Keratinocyte (primary cell): ENCODE measurements around the gene GPR137. TPM values are rescaled to one million over a fixed set of nuclear protein-coding genes. Genes with fewer than 3 reads are reported as not detected.

Source experiments
- DNase-seq: peaks from one replicate; pipeline ENCODE4 v3.0.0-alpha.2; 2011; ENCODE audit warnings: low read depth, missing footprints, low spot score
- FAIRE-seq: peaks from 2 replicates; lab custom pipeline; 2011; peaks lifted over from hg19 to GRCh38; lab: Jason Lieb, UNC
- H2AFZ ChIP-seq: 2 replicates; pipeline ENCODE4 v1.6.0; 2012; ENCODE audit warnings: low read length, control low read depth, inconsistent platforms; ENCODE audit not compliant: control insufficient read depth
- H3K27ac ChIP-seq: 2 replicates; pipeline ENCODE4 v1.5.1; 2011; ENCODE audit warnings: low read length; ENCODE audit not compliant: control insufficient read depth, insufficient read depth
- H3K27me3 ChIP-seq: 3 replicates; pipeline ENCODE4 v1.6.0; 2011; ENCODE audit warnings: low read length; ENCODE audit not compliant: control insufficient read depth, insufficient read depth; ENCODE audit errors: extremely low read depth
- H3K36me3 ChIP-seq, 2 experiments: 2 replicates in 1 of 2; 3 replicates in 1 of 2; pipeline ENCODE4 v1.5.1; 2011; ENCODE audit warnings: low read length in 2 of 2, mild to moderate bottlenecking in 1 of 2; ENCODE audit not compliant: control insufficient read depth in 2 of 2, insufficient read depth in 2 of 2; ENCODE audit errors: extremely low read depth in 1 of 2
- H3K4me1 ChIP-seq: 3 replicates; pipeline ENCODE4 v1.5.1; 2011; ENCODE audit warnings: low read length; ENCODE audit not compliant: control insufficient read depth, insufficient read depth; ENCODE audit errors: extremely low read depth
- H3K4me2 ChIP-seq: 3 replicates; pipeline ENCODE4 v1.6.0; 2011; ENCODE audit warnings: low read depth, low read length; ENCODE audit not compliant: control insufficient read depth, insufficient read depth; ENCODE audit errors: extremely low read depth
- H3K4me3 ChIP-seq, 3 experiments: fragments of 200-600 bp in 1 of 3; sonication (generic) in 1 of 3; 2 replicates in 2 of 3; 3 replicates in 1 of 3; pipeline ENCODE4 v1.5.1; 2011 to 2016; ENCODE audit warnings: low read length in 3 of 3, mild to moderate bottlenecking in 3 of 3, control low read depth in 2 of 3, inconsistent platforms in 1 of 3, low read depth in 1 of 3, mixed read lengths in 1 of 3, mixed run types in 1 of 3, moderate library complexity in 1 of 3; ENCODE audit not compliant: control insufficient read depth in 2 of 3, insufficient read depth in 2 of 3; ENCODE audit errors: extremely low read depth in 1 of 3
- H3K79me2 ChIP-seq: 2 replicates; pipeline ENCODE4 v1.6.0; 2012; ENCODE audit warnings: low read length; ENCODE audit not compliant: control insufficient read depth, insufficient read depth
- H3K9ac ChIP-seq: 3 replicates; pipeline ENCODE4 v1.6.0; 2011; ENCODE audit warnings: low read length; ENCODE audit not compliant: control insufficient read depth, insufficient read depth; ENCODE audit errors: extremely low read depth
- H3K9me1 ChIP-seq: 3 replicates; pipeline ENCODE4 v1.6.0; 2011; ENCODE audit warnings: low read length; ENCODE audit not compliant: control insufficient read depth, insufficient read depth; ENCODE audit errors: extremely low read depth
- H3K9me3 ChIP-seq: 2 replicates; pipeline ENCODE4 v1.5.1; 2012; ENCODE audit warnings: low read depth, low read length; ENCODE audit not compliant: control insufficient read depth
- H4K20me1 ChIP-seq: 3 replicates; pipeline ENCODE4 v1.6.0; 2011; ENCODE audit warnings: low read length; ENCODE audit not compliant: control insufficient read depth, insufficient read depth; ENCODE audit errors: extremely low read depth
- CTCF ChIP-seq, 3 experiments: IDR thresholded peaks in 1 of 3; conservative IDR thresholded peaks in 1 of 3; optimal IDR thresholded peaks in 1 of 3; 2 replicates in 2 of 3; 3 replicates in 1 of 3; pipeline versions ENCODE3 to v1.5.1; 2011; ENCODE audit warnings: low read length in 3 of 3, mild to moderate bottlenecking in 3 of 3, moderate library complexity in 2 of 3, control low read depth in 1 of 3, inconsistent platforms in 1 of 3; ENCODE audit not compliant: insufficient read depth in 2 of 3; ENCODE audit errors: extremely low read depth in 1 of 3
- EZH2 ChIP-seq: IDR thresholded peaks from one replicate; pipeline ENCODE4 v1.6.1; 2012; ENCODE audit warnings: inconsistent platforms, mild to moderate bottlenecking, low read length, moderate library complexity
- dilution Hi-C: fragments of 300-500 bp; cut with MboI; formaldehyde crosslinking; loops from one replicate; pipeline ENCODE4 v1.7.0; 2020; ENCODE audit warnings: low sequenced_read_pairs; ENCODE audit not compliant: extremely low pct_ligation_motif_present
- polyA plus RNA-seq, 5 experiments: library from polyadenylated mRNA; depleted of rRNA in 3 of 5; stranded (reverse) in 3 of 5; stranded (forward) in 1 of 5; unstranded in 1 of 5; fragments of >200 nt; gene quantifications; 1 replicate in 1 of 5; 2 replicates in 3 of 5; 3 replicates in 1 of 5; pipeline versions ENCODE4 v1.2.1 to v1.2.3, GENCODE V29; 2011 to 2012; ENCODE audit warnings: missing spikeins in 2 of 5, low read depth in 1 of 5, low replicate concordance in 1 of 5

GPR137 gene
- polyA plus RNA-seq, 1 donor (not counting 4 experiments of a cell fraction or from before 2014, with no cell fraction given) = 6.6 TPM

- no peaks in the 10 kb centered on the region for H3K79me2 ChIP-seq
- dilution Hi-C loops = no loop called here
- H2AFZ ChIP-seq = no peak overlapping the region
- no peak overlapping the region for H3K4me3 ChIP-seq
- H3K27me3 ChIP-seq = peaks cover 71% of the 10 kb centered on the region
- TF ChIP-seq CTCF (optimal IDR thresholded peaks at IDR 0.05 in 1 of 3, IDR thresholded peaks at IDR 0.05 in 1 of 3, conservative IDR thresholded peaks at IDR 0.05 in 1 of 3; ENCODE audit: extremely low read depth in 1 of 3, insufficient read depth in 2 of 3, low read length in 3 of 3) (no peak), EZH2 (no peak)
- FAIRE-seq (no peak), DNase-seq (no peak)
- no peaks in the 10 kb centered on the region for H4K20me1 ChIP-seq
- H3K9ac ChIP-seq = no peak overlapping the region
- no peaks in the 10 kb centered on the region for H3K9me3 ChIP-seq
- no peak overlapping the region for H3K4me2 ChIP-seq
- H3K36me3 ChIP-seq = no peaks in the 10 kb centered on the region
- no peaks in the 10 kb centered on the region for H3K9me1 ChIP-seq
- H3K4me1 ChIP-seq = peaks cover 19% of the 10 kb centered on the region
- no peak overlapping the region for H3K27ac ChIP-seq
Observed at GRCh38 chr11:64295760-64296159, 10.1 kb downstream of the GPR137 start.

- TF ChIP-seq EZH2 = no peak
- TF ChIP-seq CTCF (optimal IDR thresholded peaks at IDR 0.05 in 1 of 3, IDR thresholded peaks at IDR 0.05 in 1 of 3, conservative IDR thresholded peaks at IDR 0.05 in 1 of 3; ENCODE audit: extremely low read depth in 1 of 3, insufficient read depth in 2 of 3, low read length in 3 of 3) = no peak
- H3K9me3 ChIP-seq = no peaks in the 10 kb centered on the region
- no peak overlapping the region for H3K4me3 ChIP-seq
- H2AFZ ChIP-seq = no peak overlapping the region
- peaks cover 68% of the 10 kb centered on the region for H3K27me3 ChIP-seq
- H3K36me3 ChIP-seq = no peaks in the 10 kb centered on the region
- no peak overlapping the region for H3K27ac ChIP-seq
- no peak for FAIRE-seq
- H3K4me1 ChIP-seq = peaks cover 21% of the 10 kb centered on the region
- H3K9me1 ChIP-seq = no peaks in the 10 kb centered on the region
- dilution Hi-C loops = no loop called here
- no peak for DNase-seq
- H3K9ac ChIP-seq = no peak overlapping the region
- no peak overlapping the region for H3K4me2 ChIP-seq
- H4K20me1 ChIP-seq = no peaks in the 10 kb centered on the region
- no peaks in the 10 kb centered on the region for H3K79me2 ChIP-seq
Observed at GRCh38 chr11:64296236-64296635, 10.6 kb downstream of the GPR137 start.
